ENCODE measurements around the gene PARP4. TPM values are rescaled to one million over a fixed set of nuclear protein-coding genes. Genes with fewer than 3 reads are reported as not detected.
"Not testable (repeated sequence)": the region's sequence is repeated elsewhere in the genome, so short reads cannot be mapped to it uniquely, and the experiment has no call there.

Gene PARP4
- total RNA-seq, 1 donor from 2014 or later = 31.5 TPM

DNA sequence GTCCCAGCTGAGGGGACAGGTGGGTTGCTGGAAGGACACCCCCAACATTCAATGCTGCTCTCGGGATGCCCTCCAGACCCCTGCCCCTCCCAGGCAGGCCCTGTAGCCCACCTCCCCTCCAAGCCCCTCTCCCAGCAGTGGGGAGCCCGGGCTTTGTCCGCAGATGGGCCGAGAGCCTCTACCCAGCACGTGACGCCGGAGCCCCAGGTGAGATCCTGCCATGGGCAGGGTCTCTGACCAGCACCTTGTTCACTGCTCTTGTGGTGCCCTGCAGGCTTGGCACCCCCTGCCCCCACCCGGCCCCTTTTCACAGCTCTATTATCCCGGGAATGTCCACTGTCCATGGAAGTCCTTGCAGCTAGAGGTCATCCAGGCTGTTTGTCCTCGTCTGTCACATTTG is 126.7 kb downstream of the PARP4 start:
- no peaks in the 10 kb centered on the region for H3K4me1 Mint-ChIP-seq (ENCODE audit: unreplicated experiment)

DNA sequence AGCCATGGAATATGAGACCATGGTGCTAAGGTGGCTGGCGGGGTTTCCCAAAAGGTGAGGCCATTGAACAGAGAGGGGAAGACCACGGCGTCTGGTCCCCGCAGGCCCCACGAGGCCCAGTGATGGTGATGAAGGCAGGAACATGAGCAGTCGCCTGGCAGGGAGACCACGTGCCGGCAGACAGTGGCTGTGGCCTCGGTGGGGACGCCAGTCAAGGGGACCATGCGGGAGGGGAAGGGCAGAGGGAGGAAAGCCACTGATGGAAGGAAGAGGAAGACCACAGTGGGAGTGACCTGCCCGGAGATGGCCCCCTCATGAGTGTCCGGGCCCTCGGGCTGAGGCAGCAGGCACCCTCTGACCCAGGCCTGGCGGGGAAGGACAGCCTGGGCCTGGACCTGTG is 127.6 kb downstream of the PARP4 start:
- H3K4me3 Mint-ChIP-seq (ENCODE audit: unreplicated experiment); H3K4me1 Mint-ChIP-seq (ENCODE audit: unreplicated experiment); H3K27ac Mint-ChIP-seq (ENCODE audit: unreplicated experiment); H3K9me3 Mint-ChIP-seq (ENCODE audit: unreplicated experiment); DNase-seq (ENCODE audit: extremely low spot score, unreplicated experiment); H3K36me3 Mint-ChIP-seq (ENCODE audit: unreplicated experiment): not testable (repeated sequence)
- H3K27me3 Mint-ChIP-seq (ENCODE audit: unreplicated experiment) = peaks cover 10% of the 10 kb centered on the region

More for the DNA sequence above, 126.7 kb downstream of the PARP4 start:
- no peaks in the 10 kb centered on the region for H3K9me3 Mint-ChIP-seq (ENCODE audit: unreplicated experiment)
- no peak overlapping the region for H3K27ac Mint-ChIP-seq (ENCODE audit: unreplicated experiment)
- H3K36me3 Mint-ChIP-seq (ENCODE audit: unreplicated experiment) = no peaks in the 10 kb centered on the region
- TF ChIP-seq, protein P1, sequence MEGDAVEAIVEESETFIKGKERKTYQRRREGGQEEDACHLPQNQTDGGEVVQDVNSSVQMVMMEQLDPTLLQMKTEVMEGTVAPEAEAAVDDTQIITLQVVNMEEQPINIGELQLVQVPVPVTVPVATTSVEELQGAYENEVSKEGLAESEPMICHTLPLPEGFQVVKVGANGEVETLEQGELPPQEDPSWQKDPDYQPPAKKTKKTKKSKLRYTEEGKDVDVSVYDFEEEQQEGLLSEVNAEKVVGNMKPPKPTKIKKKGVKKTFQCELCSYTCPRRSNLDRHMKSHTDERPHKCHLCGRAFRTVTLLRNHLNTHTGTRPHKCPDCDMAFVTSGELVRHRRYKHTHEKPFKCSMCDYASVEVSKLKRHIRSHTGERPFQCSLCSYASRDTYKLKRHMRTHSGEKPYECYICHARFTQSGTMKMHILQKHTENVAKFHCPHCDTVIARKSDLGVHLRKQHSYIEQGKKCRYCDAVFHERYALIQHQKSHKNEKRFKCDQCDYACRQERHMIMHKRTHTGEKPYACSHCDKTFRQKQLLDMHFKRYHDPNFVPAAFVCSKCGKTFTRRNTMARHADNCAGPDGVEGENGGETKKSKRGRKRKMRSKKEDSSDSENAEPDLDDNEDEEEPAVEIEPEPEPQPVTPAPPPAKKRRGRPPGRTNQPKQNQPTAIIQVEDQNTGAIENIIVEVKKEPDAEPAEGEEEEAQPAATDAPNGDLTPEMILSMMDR (IDR thresholded peaks at IDR 0.05) = no peak
- no peak for DNase-seq (ENCODE audit: extremely low spot score, unreplicated experiment)
- no peak overlapping the region for H3K4me3 Mint-ChIP-seq (ENCODE audit: unreplicated experiment)
- H3K27me3 Mint-ChIP-seq (ENCODE audit: unreplicated experiment) = peaks cover 8% of the 10 kb centered on the region

DNA sequence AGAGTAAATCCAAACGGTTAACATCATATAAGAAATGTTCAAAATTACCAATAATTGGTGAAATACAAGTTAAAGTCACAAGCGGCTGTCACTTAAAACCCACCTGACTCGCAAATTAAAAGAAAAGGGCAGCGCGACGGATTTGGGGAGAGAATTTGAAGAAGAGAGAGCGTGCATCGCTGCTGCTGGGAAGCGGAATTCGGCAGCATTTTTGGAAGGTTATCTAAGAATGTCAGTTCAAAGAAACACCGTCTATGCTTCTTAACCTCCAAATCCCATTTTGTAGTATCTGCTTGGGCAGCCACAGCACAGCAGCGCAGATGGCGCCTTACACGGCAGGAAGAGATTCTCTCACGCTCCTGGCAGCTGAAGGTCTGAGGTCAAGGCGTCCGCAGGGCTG is 128.5 kb downstream of the PARP4 start:
- DNase-seq (ENCODE audit: extremely low spot score, unreplicated experiment); H3K4me3 Mint-ChIP-seq (ENCODE audit: unreplicated experiment); H3K27ac Mint-ChIP-seq (ENCODE audit: unreplicated experiment); H3K4me1 Mint-ChIP-seq (ENCODE audit: unreplicated experiment); H3K36me3 Mint-ChIP-seq (ENCODE audit: unreplicated experiment); H3K9me3 Mint-ChIP-seq (ENCODE audit: unreplicated experiment): not testable (repeated sequence)
- H3K27me3 Mint-ChIP-seq (ENCODE audit: unreplicated experiment) = peaks cover 18% of the 10 kb centered on the region

DNA sequence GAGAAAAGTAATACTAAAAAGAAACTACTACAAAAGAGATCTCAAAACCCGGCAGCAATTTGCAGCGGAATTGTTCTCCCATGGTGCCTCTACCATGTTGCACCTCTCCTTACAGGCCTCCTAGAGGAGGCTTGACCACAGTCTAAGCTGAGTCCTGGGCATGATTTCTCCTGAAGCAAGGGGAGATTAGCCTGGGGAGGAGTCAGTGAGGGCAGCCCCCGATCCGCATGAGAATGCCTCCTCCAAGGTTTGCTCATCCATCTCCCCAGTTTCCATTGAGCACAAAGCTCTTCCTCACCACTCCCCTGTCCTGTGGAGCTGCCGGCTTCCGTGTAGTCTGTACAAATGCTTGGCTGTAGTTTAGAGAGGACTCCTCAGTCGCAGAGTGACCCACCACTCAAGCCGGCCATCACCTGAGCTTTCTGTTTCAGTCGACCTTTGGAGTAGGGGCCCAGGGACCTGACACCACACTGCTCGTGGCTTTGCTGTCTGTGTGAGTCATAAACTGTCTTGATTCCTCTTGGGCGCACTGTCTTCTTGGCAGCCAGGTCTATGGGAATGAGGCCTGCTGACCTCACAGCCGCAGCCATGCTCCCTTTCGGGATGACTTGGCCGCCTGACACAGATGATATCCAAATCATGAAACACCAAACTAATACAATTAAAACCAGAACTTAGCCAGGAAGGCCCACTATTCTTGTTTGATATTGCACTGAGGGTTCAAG is 130.9 kb downstream of the PARP4 start:
- TF ChIP-seq, protein P1 (IDR thresholded peaks at IDR 0.05) = no peak
- H3K9me3 Mint-ChIP-seq (ENCODE audit: unreplicated experiment) = no peaks in the 10 kb centered on the region
- H3K4me3 Mint-ChIP-seq (ENCODE audit: unreplicated experiment) = no peak overlapping the region
- no peak for DNase-seq (ENCODE audit: extremely low spot score, unreplicated experiment)
- H3K36me3 Mint-ChIP-seq (ENCODE audit: unreplicated experiment) = no peaks in the 10 kb centered on the region
- peaks cover 33% of the 10 kb centered on the region for H3K27me3 Mint-ChIP-seq (ENCODE audit: unreplicated experiment)
- no peak overlapping the region for H3K27ac Mint-ChIP-seq (ENCODE audit: unreplicated experiment)
- no peaks in the 10 kb centered on the region for H3K4me1 Mint-ChIP-seq (ENCODE audit: unreplicated experiment)

DNA sequence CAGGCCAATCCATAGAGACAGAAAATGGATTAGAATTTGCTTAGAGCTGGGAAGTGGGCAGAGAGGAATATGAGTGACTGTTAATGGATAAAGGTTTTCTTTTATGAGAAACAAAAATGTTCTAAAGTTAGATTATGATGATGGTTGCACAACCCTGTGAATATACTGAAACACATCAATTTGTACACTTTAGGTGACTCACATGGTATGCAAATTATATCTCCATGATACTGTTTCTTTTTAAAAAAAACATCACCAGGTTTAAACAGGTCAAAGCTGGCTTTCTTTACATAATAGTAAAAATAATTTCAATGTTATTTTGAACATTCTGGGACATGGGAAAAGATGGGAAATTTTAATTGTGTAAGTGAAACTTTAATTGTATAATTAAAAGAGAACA is 131.7 kb downstream of the PARP4 start:
- H3K9me3 Mint-ChIP-seq (ENCODE audit: unreplicated experiment); DNase-seq (ENCODE audit: extremely low spot score, unreplicated experiment): not testable (repeated sequence)
- peaks cover 33% of the 10 kb centered on the region for H3K27me3 Mint-ChIP-seq (ENCODE audit: unreplicated experiment)

DNA sequence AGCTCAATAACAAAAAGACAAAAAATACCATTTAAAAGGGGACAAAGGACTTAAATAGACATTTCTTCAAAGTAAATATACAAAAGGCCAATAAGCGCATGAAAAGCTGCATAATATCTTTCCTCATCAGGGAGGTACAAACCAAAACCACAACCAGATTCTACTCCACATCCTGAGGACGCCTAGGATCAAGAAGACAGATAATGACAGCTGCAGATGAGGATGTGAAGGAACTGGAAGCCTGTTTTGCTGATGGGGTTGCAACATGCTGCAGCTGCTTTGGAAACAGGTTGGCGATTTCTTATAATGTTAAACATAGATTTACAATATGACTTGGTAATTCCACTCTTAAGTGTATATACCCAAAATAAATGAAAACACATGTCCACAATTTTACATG is 132.4 kb downstream of the PARP4 start:
- H3K36me3 Mint-ChIP-seq (ENCODE audit: unreplicated experiment); H3K4me3 Mint-ChIP-seq (ENCODE audit: unreplicated experiment); DNase-seq (ENCODE audit: extremely low spot score, unreplicated experiment); H3K4me1 Mint-ChIP-seq (ENCODE audit: unreplicated experiment); H3K27ac Mint-ChIP-seq (ENCODE audit: unreplicated experiment); H3K9me3 Mint-ChIP-seq (ENCODE audit: unreplicated experiment): not testable (repeated sequence)
- peaks cover 33% of the 10 kb centered on the region for H3K27me3 Mint-ChIP-seq (ENCODE audit: unreplicated experiment)

More for the DNA sequence above, 131.7 kb downstream of the PARP4 start:
- H3K27ac Mint-ChIP-seq (ENCODE audit: unreplicated experiment); H3K4me3 Mint-ChIP-seq (ENCODE audit: unreplicated experiment); H3K4me1 Mint-ChIP-seq (ENCODE audit: unreplicated experiment); H3K36me3 Mint-ChIP-seq (ENCODE audit: unreplicated experiment): not testable (repeated sequence)

DNA sequence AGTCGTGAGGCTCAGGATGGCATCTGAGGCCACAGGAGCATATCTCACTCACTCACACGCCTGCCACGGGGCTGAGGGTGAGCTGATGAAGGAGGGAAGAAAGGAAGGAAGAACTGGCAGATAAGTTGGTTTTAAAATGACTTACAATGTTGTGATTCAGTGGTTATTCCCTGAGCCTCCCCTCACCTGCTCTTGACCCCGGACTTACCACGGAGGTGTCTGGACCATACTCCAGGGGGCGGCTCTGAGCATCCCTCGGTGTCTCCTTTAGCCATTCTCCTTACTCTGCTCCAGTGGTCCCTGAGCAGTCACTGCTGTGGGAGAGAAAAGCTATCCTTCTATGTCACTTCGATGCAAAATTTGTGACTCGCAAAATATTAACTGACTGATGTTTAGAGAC is 141.3 kb downstream of the PARP4 start:
- not testable (repeated sequence) for H3K4me1 Mint-ChIP-seq (ENCODE audit: unreplicated experiment); H3K4me3 Mint-ChIP-seq (ENCODE audit: unreplicated experiment); H3K27ac Mint-ChIP-seq (ENCODE audit: unreplicated experiment); H3K36me3 Mint-ChIP-seq (ENCODE audit: unreplicated experiment); H3K9me3 Mint-ChIP-seq (ENCODE audit: unreplicated experiment); DNase-seq (ENCODE audit: extremely low spot score, unreplicated experiment)
- H3K27me3 Mint-ChIP-seq (ENCODE audit: unreplicated experiment) = peaks cover 20% of the 10 kb centered on the region

Other genes starting within 250 kb of the PARP4 start
- gene C1QTNF9, start 203.2 kb downstream of the PARP4 start, total RNA-seq = not detected in 2 replicates
- gene ATP12A, start 167.6 kb upstream of the PARP4 start, total RNA-seq = not detected in 2 replicates

Measured in osteocyte (in vitro differentiated cells).